Smooth muscle cell (in vitro differentiated cells): ENCODE measurements around the gene LYSMD2. TPM values are rescaled to one million over a fixed set of nuclear protein-coding genes. Genes with fewer than 3 reads are reported as not detected.

Source experiments
- DNase-seq: peaks from one replicate; lab custom pipeline; 2025; ENCODE audit not compliant: unreplicated experiment; lab: John Stamatoyannopoulos, UW
- H2AFZ ChIP-seq: fragments of 200-600 bp; sonication (generic); 2 replicates; pipeline ENCODE4 v1.6.0; 2016; ENCODE audit warnings: antibody characterized with exemption, low read depth, mild to moderate bottlenecking
- H3F3A ChIP-seq: fragments of 200-600 bp; sonication (generic); 2 replicates; pipeline ENCODE4 v1.6.0; 2017; ENCODE audit warnings: antibody characterized with exemption, low read depth
- H3K27ac ChIP-seq: fragments of 200-600 bp; sonication (generic); 2 replicates; pipeline ENCODE4 v1.5.1; 2016; ENCODE audit warnings: low read depth, mild to moderate bottlenecking
- H3K27me3 ChIP-seq: fragments of 200-600 bp; sonication (generic); 2 replicates; pipeline ENCODE4 v1.6.1; 2016; ENCODE audit warnings: low read depth, mild to moderate bottlenecking
- H3K36me3 ChIP-seq: fragments of 200-600 bp; sonication (generic); 2 replicates; pipeline ENCODE4 v1.5.1; 2016; ENCODE audit warnings: low read depth
- H3K4me1 ChIP-seq: fragments of 200-600 bp; sonication (generic); 2 replicates; pipeline ENCODE4 v1.5.1; 2016; ENCODE audit warnings: low read depth
- H3K4me2 ChIP-seq: fragments of 200-600 bp; sonication (generic); 2 replicates; pipeline ENCODE4 v1.6.0; 2016; ENCODE audit warnings: mild to moderate bottlenecking
- H3K4me3 ChIP-seq: fragments of 200-600 bp; sonication (generic); 2 replicates; pipeline ENCODE4 v1.5.1; 2016; ENCODE audit warnings: mild to moderate bottlenecking
- H3K79me2 ChIP-seq: fragments of 200-600 bp; sonication (generic); 2 replicates; pipeline ENCODE4 v1.6.0; 2016; ENCODE audit warnings: low read depth, mild to moderate bottlenecking
- H3K9ac ChIP-seq: fragments of 200-600 bp; sonication (generic); 2 replicates; pipeline ENCODE4 v1.6.0; 2016; ENCODE audit warnings: low read depth
- H3K9me3 ChIP-seq: fragments of 200-600 bp; sonication (generic); replicated peaks from 2 replicates; pipeline ENCODE4 v1.5.1; 2016; ENCODE audit warnings: low read depth
- H4K20me1 ChIP-seq: fragments of 200-600 bp; sonication (generic); 2 replicates; pipeline ENCODE4 v1.6.0; 2016; ENCODE audit warnings: low read depth
- WGBS: methylation state at CpG from one replicate; pipeline ENCODE4 v1.1.7; 2016; ENCODE audit warnings: low lambda C conversion rate; 5-methylcytosine and 5-hydroxymethylcytosine counted together
- polyA plus RNA-seq: library from polyadenylated mRNA; unstranded; fragments of >200 nt; fragmentation: Nextera tagmentation; extraction: Ambion mirVana; gene quantifications from 2 replicates; pipeline ENCODE4 v1.2.1, GENCODE V29; 2016
- total RNA-seq: library from RNA; depleted of rRNA; stranded (reverse); fragments of >200 nt; gene quantifications from 2 replicates; pipeline ENCODE4 v1.2.3, GENCODE V29; 2014
- TF ChIP-seq, protein P1 (sequence below): fragments of 200-600 bp; sonication (generic); IDR thresholded peaks from 2 replicates; pipeline ENCODE4 v1.5.1; 2017; ENCODE audit warnings: borderline replicate concordance, mild to moderate bottlenecking, antibody characterized with exemption; ENCODE audit not compliant: insufficient read depth, poor library complexity, severe bottlenecking

LYSMD2 gene
- total and polyA plus RNA-seq, 2 experiments from 2014 or later, result 1.1 to 3.6 TPM

- TF ChIP-seq, protein P1, sequence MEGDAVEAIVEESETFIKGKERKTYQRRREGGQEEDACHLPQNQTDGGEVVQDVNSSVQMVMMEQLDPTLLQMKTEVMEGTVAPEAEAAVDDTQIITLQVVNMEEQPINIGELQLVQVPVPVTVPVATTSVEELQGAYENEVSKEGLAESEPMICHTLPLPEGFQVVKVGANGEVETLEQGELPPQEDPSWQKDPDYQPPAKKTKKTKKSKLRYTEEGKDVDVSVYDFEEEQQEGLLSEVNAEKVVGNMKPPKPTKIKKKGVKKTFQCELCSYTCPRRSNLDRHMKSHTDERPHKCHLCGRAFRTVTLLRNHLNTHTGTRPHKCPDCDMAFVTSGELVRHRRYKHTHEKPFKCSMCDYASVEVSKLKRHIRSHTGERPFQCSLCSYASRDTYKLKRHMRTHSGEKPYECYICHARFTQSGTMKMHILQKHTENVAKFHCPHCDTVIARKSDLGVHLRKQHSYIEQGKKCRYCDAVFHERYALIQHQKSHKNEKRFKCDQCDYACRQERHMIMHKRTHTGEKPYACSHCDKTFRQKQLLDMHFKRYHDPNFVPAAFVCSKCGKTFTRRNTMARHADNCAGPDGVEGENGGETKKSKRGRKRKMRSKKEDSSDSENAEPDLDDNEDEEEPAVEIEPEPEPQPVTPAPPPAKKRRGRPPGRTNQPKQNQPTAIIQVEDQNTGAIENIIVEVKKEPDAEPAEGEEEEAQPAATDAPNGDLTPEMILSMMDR, result no peak
- H3F3A ChIP-seq, result no peaks in the 10 kb centered on the region
- no peak overlapping the region for H3K9ac ChIP-seq
- H2AFZ ChIP-seq, result no peak overlapping the region
- no peak overlapping the region for H3K4me3 ChIP-seq
- no peak overlapping the region for H3K27ac ChIP-seq
- no peaks in the 10 kb centered on the region for H3K9me3 ChIP-seq
- H3K4me1 ChIP-seq, result no peaks in the 10 kb centered on the region
- no peak overlapping the region for H3K4me2 ChIP-seq
- 92% methylated on average over 2 of the region's 2 CpGs for WGBS
- no peak for DNase-seq
- H4K20me1 ChIP-seq, result no peaks in the 10 kb centered on the region
- H3K79me2 ChIP-seq, result no peaks in the 10 kb centered on the region
- H3K27me3 ChIP-seq, result no peaks in the 10 kb centered on the region
- no peaks in the 10 kb centered on the region for H3K36me3 ChIP-seq
Observed at GRCh38 chr15:51781506-51781905, 44.1 kb upstream of the LYSMD2 start.

DNA sequence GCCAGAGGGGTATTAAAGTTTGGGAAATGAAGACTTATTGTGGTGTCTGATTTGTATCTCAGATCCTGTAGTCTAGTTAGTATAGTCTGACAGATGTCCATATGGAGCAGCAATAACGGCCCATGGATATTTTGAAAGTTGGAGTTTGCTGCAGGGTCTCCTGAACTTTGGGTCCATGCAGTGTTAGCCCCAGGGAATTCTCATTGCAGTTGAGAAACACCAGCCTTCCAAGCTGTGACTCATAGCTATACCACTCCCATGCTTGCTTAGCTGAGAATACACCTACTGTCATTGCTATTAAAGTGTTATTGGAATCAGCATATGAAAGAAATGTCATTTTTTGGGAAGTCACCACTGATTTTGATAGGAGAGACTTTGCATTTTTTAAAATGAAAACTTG, 43.2 kb upstream of the LYSMD2 start:
- Histone ChIP-seq H3F3A (no peaks in the 10 kb centered on the region), H3K4me3 (no peak overlapping the region), H3K36me3 (no peaks in the 10 kb centered on the region), H3K9me3 (no peaks in the 10 kb centered on the region), H4K20me1 (no peaks in the 10 kb centered on the region), H2AFZ (no peak overlapping the region), H3K9ac (no peak overlapping the region), H3K27me3 (no peaks in the 10 kb centered on the region), H3K4me2 (no peak overlapping the region), H3K27ac (no peak overlapping the region), H3K4me1 (no peaks in the 10 kb centered on the region), H3K79me2 (no peaks in the 10 kb centered on the region)
- no peak for DNase-seq
- TF ChIP-seq, protein P1, result no peak
- 88% methylated on average over 1 of the region's 1 CpG for WGBS

GRCh38 chr15:51776952-51777569, 39.6 kb upstream of the LYSMD2 start:
- Histone ChIP-seq H3K79me2 (no peaks in the 10 kb centered on the region), H3K4me1 (no peaks in the 10 kb centered on the region), H3K9ac (no peak overlapping the region), H3F3A (no peaks in the 10 kb centered on the region), H3K27me3 (no peaks in the 10 kb centered on the region), H2AFZ (peak overlapping the region; percentile 43), H4K20me1 (no peaks in the 10 kb centered on the region), H3K36me3 (no peaks in the 10 kb centered on the region), H3K27ac (no peak overlapping the region), H3K4me3 (no peak overlapping the region), H3K4me2 (no peak overlapping the region), H3K9me3 (no peaks in the 10 kb centered on the region)
- no peak for DNase-seq
- WGBS, result 47% methylated on average over 6 of the region's 6 CpGs
- TF ChIP-seq, protein P1, result peak; percentile 72

DNA sequence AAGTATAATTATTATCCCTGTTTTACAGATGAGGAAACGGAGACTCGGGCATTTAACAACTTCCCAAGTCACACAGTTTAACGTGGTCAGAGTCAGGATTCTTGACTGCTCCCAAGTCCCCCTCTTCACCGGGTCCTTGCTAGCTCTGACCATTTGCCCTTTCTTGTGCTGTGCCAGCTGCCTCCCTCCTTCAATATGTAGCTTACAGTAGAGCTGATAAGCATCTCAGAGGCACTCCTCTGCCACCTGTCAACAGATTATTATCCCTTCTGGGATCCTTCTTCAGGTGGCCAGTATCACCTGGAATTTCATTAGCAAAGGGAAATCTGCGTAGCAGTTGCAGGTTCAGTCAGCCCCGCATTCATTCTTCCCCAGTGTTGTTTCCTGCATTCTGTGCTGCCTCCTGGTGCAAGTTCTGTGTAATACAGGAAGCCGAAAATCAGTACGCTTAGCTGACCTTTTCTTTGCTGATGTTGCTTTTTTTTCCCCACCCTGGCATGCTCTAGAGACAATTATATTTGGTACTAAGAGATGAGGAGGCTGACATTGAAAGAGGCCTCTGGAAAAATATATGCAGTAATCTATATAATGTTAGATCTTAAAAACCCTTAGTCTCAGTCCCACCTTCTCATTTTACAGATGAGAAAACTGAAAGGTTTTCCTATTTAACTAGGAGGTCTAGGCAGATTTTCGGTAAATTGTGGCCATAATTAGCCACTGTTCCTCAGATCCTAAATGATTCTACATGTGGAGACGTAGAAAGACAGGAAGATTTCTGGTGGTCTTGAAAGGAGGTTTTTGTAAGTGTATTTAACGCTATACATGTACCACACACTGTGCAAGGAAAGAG, 38.7 kb upstream of the LYSMD2 start:
- Histone ChIP-seq H4K20me1 (no peaks in the 10 kb centered on the region), H3K9me3 (no peaks in the 10 kb centered on the region), H3K9ac (no peak overlapping the region), H3K4me1 (no peaks in the 10 kb centered on the region), H3K4me2 (no peak overlapping the region), H3K36me3 (no peaks in the 10 kb centered on the region), H3K27ac (no peak overlapping the region), H3F3A (no peaks in the 10 kb centered on the region), H3K27me3 (no peaks in the 10 kb centered on the region), H3K79me2 (no peaks in the 10 kb centered on the region), H3K4me3 (no peak overlapping the region), H2AFZ (peak overlapping the region; percentile 43)
- 55% methylated on average over 11 of the region's 11 CpGs for WGBS
- no peak for DNase-seq
- TF ChIP-seq, protein P1, result peak; percentile 68
